Smooth muscle cell (in vitro differentiated cells): ENCODE measurements around the gene CCDC91. TPM values are rescaled to one million over a fixed set of nuclear protein-coding genes. Genes with fewer than 3 reads are reported as not detected.

Experiments
- DNase-seq: peaks from one replicate; lab custom pipeline; 2025; ENCODE audit not compliant: unreplicated experiment; lab: John Stamatoyannopoulos, UW
- H2AFZ ChIP-seq: fragments of 200-600 bp; sonication (generic); 2 replicates; pipeline ENCODE4 v1.6.0; 2016; ENCODE audit warnings: antibody characterized with exemption, low read depth, mild to moderate bottlenecking
- H3F3A ChIP-seq: fragments of 200-600 bp; sonication (generic); 2 replicates; pipeline ENCODE4 v1.6.0; 2017; ENCODE audit warnings: antibody characterized with exemption, low read depth
- H3K27ac ChIP-seq: fragments of 200-600 bp; sonication (generic); 2 replicates; pipeline ENCODE4 v1.5.1; 2016; ENCODE audit warnings: low read depth, mild to moderate bottlenecking
- H3K27me3 ChIP-seq: fragments of 200-600 bp; sonication (generic); 2 replicates; pipeline ENCODE4 v1.6.1; 2016; ENCODE audit warnings: low read depth, mild to moderate bottlenecking
- H3K36me3 ChIP-seq: fragments of 200-600 bp; sonication (generic); 2 replicates; pipeline ENCODE4 v1.5.1; 2016; ENCODE audit warnings: low read depth
- H3K4me1 ChIP-seq: fragments of 200-600 bp; sonication (generic); 2 replicates; pipeline ENCODE4 v1.5.1; 2016; ENCODE audit warnings: low read depth
- H3K4me2 ChIP-seq: fragments of 200-600 bp; sonication (generic); 2 replicates; pipeline ENCODE4 v1.6.0; 2016; ENCODE audit warnings: mild to moderate bottlenecking
- H3K4me3 ChIP-seq: fragments of 200-600 bp; sonication (generic); 2 replicates; pipeline ENCODE4 v1.5.1; 2016; ENCODE audit warnings: mild to moderate bottlenecking
- H3K79me2 ChIP-seq: fragments of 200-600 bp; sonication (generic); 2 replicates; pipeline ENCODE4 v1.6.0; 2016; ENCODE audit warnings: low read depth, mild to moderate bottlenecking
- H3K9ac ChIP-seq: fragments of 200-600 bp; sonication (generic); 2 replicates; pipeline ENCODE4 v1.6.0; 2016; ENCODE audit warnings: low read depth
- H3K9me3 ChIP-seq: fragments of 200-600 bp; sonication (generic); replicated peaks from 2 replicates; pipeline ENCODE4 v1.5.1; 2016; ENCODE audit warnings: low read depth
- H4K20me1 ChIP-seq: fragments of 200-600 bp; sonication (generic); 2 replicates; pipeline ENCODE4 v1.6.0; 2016; ENCODE audit warnings: low read depth
- WGBS: methylation state at CpG from one replicate; pipeline ENCODE4 v1.1.7; 2016; ENCODE audit warnings: low lambda C conversion rate; 5-methylcytosine and 5-hydroxymethylcytosine counted together
- polyA plus RNA-seq: library from polyadenylated mRNA; unstranded; fragments of >200 nt; fragmentation: Nextera tagmentation; extraction: Ambion mirVana; gene quantifications from 2 replicates; pipeline ENCODE4 v1.2.1, GENCODE V29; 2016
- total RNA-seq: library from RNA; depleted of rRNA; stranded (reverse); fragments of >200 nt; gene quantifications from 2 replicates; pipeline ENCODE4 v1.2.3, GENCODE V29; 2014
- TF ChIP-seq, protein P1 (sequence below): fragments of 200-600 bp; sonication (generic); IDR thresholded peaks from 2 replicates; pipeline ENCODE4 v1.5.1; 2017; ENCODE audit warnings: borderline replicate concordance, mild to moderate bottlenecking, antibody characterized with exemption; ENCODE audit not compliant: insufficient read depth, poor library complexity, severe bottlenecking

CCDC91 gene
- total and polyA plus RNA-seq, 2 experiments from 2014 or later = 20.1 to 23.7 TPM

DNA sequence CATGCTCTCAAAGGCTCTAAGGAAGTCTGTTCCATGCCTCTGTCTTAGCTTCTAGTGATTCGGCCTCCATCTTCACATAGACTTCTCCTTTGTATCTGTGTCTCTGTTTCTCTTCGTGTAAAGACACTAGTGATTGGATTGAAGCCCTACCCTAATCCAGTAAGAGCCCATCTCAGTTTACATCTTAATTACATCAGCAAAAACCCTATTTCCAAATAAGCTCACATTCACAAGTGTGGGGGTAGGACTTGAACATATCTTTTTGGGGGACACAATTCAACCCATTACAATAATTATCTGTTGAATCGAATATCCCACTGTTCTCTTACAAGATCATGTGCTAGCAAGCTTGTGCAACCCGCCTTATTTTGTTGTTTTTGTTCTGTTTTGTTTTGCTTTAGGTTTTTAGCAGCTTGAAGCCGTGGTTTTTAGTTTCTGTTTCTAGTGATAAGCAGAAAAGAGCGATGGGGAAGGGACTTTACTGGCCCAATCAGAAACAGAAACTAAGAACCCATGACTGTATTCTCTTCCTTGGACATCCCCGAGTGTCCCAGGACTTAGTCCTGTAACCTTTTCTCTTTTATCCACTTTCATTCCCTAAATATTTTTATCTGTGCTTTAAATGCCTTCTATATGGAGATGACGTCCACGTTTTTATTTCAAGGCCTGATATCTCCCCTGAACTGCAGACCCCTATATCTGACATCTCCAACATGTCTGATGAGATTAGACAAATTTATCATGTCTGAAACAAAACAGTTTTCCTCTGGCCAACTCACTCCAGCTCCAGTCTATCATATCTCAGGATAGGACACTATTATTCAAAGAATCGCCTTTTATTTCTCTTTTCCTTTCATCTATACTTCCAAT is 353.0 kb downstream of the CCDC91 start:
- Histone ChIP-seq H3K9me3 (no peaks in the 10 kb centered on the region), H3K4me3 (no peak overlapping the region), H4K20me1 (no peaks in the 10 kb centered on the region), H3K27ac (no peak overlapping the region), H3K27me3 (no peaks in the 10 kb centered on the region), H3K4me1 (no peaks in the 10 kb centered on the region), H3K79me2 (no peaks in the 10 kb centered on the region), H3K9ac (no peak overlapping the region), H2AFZ (no peak overlapping the region), H3K36me3 (no peaks in the 10 kb centered on the region), H3K4me2 (no peak overlapping the region), H3F3A (no peaks in the 10 kb centered on the region)
- DNase-seq = no peak
- TF ChIP-seq, protein P1, sequence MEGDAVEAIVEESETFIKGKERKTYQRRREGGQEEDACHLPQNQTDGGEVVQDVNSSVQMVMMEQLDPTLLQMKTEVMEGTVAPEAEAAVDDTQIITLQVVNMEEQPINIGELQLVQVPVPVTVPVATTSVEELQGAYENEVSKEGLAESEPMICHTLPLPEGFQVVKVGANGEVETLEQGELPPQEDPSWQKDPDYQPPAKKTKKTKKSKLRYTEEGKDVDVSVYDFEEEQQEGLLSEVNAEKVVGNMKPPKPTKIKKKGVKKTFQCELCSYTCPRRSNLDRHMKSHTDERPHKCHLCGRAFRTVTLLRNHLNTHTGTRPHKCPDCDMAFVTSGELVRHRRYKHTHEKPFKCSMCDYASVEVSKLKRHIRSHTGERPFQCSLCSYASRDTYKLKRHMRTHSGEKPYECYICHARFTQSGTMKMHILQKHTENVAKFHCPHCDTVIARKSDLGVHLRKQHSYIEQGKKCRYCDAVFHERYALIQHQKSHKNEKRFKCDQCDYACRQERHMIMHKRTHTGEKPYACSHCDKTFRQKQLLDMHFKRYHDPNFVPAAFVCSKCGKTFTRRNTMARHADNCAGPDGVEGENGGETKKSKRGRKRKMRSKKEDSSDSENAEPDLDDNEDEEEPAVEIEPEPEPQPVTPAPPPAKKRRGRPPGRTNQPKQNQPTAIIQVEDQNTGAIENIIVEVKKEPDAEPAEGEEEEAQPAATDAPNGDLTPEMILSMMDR = no peak
- WGBS = 87% methylated on average over 10 of the region's 10 CpGs

GRCh38 chr12:28550757-28551704 is 360.8 kb downstream of the CCDC91 start:
- Histone ChIP-seq H3K27ac (peak overlapping the region; percentile 1), H3F3A (no peaks in the 10 kb centered on the region), H3K79me2 (no peaks in the 10 kb centered on the region), H4K20me1 (no peaks in the 10 kb centered on the region), H3K36me3 (no peaks in the 10 kb centered on the region), H2AFZ (no peak overlapping the region), H3K9me3 (no peaks in the 10 kb centered on the region), H3K4me2 (no peak overlapping the region), H3K4me1 (no peaks in the 10 kb centered on the region), H3K27me3 (no peaks in the 10 kb centered on the region), H3K4me3 (no peak overlapping the region), H3K9ac (no peak overlapping the region)
- 38% methylated on average over 4 of the region's 4 CpGs for WGBS
- TF ChIP-seq, protein P1 = no peak
- DNase-seq = no peak

DNA sequence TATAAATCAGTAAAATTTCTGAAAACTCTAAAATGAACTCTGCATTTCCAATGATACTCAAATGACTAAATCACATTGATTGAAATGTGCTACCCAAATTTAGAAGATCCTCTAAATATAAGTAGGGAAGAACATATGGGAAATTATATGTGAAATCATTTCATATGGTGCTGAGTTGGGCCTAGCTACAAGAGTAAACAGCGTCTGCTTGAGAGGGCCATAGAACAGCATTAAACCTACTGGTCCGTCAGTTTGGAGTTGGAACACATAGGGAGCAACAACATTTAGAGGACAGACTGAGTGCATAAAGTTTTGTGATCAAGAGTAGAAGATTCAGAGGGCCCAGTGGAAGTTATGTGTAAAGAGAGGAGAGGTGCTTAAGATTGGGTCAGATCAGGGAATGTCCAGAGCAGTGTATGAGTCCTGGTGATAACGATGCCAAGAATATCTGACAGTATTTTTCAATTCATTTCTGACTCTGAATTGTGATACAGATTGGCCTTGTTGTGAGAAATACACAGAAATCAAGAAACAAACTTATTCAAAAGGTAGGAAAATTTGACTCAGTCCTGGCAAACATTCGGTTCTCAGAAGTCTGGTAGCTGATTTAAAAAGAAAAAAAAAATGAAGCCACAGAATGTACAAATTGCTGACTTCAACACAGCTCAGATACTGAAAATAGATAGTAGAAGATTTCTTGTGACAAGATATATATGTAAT is 362.2 kb downstream of the CCDC91 start:
- Histone ChIP-seq H4K20me1 (no peaks in the 10 kb centered on the region), H2AFZ (no peak overlapping the region), H3F3A (no peaks in the 10 kb centered on the region), H3K9me3 (no peaks in the 10 kb centered on the region), H3K27ac (no peak overlapping the region), H3K36me3 (no peaks in the 10 kb centered on the region), H3K4me2 (no peak overlapping the region), H3K4me3 (no peak overlapping the region), H3K9ac (no peak overlapping the region), H3K27me3 (no peaks in the 10 kb centered on the region), H3K79me2 (no peaks in the 10 kb centered on the region), H3K4me1 (no peaks in the 10 kb centered on the region)
- TF ChIP-seq, protein P1 = no peak
- WGBS = 95% methylated on average over 4 of the region's 4 CpGs
- DNase-seq = no peak
